ENCODE results near the gene PLCB1.

Gene PLCB1

DNA sequence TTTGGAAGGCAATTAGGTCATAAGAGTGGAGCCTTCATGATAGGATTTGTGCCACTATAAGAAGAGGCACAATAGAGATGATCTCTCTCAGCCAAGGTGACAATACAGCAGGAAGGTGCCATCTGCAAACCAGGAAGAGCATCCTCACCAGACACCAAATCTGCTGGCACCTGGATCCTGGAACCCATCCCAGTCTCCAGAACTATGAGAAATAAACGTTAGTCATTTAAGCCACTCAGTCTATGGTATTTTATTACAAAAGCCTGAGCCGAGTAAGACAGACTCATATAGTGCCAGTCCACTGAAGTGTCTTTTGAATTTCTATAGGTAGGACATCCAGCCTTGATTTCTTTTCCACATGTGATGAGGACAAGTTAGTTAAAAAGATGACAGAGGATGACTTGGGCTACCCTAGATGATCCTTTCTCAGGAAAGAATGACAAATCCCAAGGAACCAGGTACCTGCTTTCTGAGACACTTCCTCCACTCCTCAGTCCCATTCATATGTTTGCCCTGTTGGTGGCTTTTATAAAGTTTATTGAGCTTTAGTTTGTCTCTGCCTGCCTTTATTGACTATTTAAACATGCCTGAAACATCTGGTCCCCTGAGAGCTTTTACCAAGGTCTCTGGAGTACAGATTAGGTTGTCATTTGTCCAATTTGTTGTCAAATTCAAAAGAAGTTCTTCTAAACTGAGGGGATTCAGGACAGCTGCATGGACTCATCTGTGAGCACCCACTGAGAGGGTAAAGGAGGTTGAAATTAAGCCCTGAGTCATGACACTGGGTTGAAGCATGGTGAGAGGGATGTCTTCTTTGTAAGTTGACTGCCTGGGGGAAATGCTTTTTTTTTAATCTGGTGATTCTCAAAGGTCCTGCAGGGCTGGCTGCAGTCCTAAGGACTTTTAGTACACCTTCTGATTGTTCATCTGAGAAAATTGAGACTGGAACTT lies 771.9 kb downstream of the PLCB1 start:
- no peak for DNase-seq (ENCODE audit: extremely low read depth, insufficient read length)
- Histone ChIP-seq H3K27me3 (replicated peaks; ENCODE audit: control insufficient read depth, insufficient read depth, low read length) (no peaks in the 10 kb centered on the region), H3K36me3 (ENCODE audit: control insufficient read depth, insufficient read depth, low read length) (no peaks in the 10 kb centered on the region), H3K4me3 (replicated peaks; ENCODE audit: low read depth, low read length) (no peak overlapping the region)
- TF ChIP-seq, protein P1, sequence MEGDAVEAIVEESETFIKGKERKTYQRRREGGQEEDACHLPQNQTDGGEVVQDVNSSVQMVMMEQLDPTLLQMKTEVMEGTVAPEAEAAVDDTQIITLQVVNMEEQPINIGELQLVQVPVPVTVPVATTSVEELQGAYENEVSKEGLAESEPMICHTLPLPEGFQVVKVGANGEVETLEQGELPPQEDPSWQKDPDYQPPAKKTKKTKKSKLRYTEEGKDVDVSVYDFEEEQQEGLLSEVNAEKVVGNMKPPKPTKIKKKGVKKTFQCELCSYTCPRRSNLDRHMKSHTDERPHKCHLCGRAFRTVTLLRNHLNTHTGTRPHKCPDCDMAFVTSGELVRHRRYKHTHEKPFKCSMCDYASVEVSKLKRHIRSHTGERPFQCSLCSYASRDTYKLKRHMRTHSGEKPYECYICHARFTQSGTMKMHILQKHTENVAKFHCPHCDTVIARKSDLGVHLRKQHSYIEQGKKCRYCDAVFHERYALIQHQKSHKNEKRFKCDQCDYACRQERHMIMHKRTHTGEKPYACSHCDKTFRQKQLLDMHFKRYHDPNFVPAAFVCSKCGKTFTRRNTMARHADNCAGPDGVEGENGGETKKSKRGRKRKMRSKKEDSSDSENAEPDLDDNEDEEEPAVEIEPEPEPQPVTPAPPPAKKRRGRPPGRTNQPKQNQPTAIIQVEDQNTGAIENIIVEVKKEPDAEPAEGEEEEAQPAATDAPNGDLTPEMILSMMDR (IDR thresholded peaks at IDR 0.05; ENCODE audit: insufficient read depth, low read length, poor library complexity, severe bottlenecking), result no peak

DNA sequence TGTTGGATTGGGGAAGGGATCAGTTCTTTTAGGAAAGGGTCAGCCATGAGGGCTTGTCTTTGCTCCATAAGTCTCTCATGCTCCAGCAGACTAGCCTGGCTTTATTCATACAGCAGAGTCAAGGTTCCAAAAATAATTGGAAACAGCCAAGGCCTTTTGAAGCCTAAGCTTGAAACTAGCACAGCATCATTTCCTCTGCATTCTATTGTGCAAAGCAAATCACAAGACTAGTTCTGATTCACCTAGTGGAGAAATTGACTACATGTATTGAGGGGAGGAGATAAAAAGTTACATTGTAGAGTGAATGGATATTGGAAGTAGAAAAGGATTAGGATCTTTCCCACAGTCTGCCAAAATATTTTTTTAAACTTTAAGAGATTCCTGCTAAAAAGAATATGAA lies 777.5 kb downstream of the PLCB1 start:
- Histone ChIP-seq H3K4me3 (replicated peaks; ENCODE audit: low read depth, low read length) (no peak overlapping the region), H3K36me3 (ENCODE audit: control insufficient read depth, insufficient read depth, low read length) (no peaks in the 10 kb centered on the region), H3K27me3 (replicated peaks; ENCODE audit: control insufficient read depth, insufficient read depth, low read length) (no peaks in the 10 kb centered on the region)
- no peak for DNase-seq (ENCODE audit: extremely low read depth, insufficient read length)
- TF ChIP-seq, protein P1 (IDR thresholded peaks at IDR 0.05; ENCODE audit: insufficient read depth, low read length, poor library complexity, severe bottlenecking), result no peak

DNA sequence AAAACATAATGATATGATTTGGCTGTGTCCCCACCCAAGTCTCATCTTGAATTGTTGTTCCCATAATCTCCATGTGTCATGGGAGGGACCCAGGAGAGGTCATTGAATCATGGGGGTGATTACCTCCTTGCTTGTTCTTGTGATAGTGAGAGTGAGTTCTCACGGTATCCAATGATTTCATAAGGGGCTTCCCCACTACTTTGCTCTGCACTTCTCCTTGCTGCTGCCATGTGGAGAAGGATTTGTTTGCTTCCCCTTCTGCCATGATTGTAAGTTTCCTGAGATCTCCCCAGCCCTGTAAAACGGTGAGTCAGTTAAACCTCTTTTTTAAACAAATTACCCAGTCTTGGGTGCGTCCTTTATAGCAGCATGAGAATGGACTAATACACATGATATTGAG lies 780.0 kb downstream of the PLCB1 start:
- TF ChIP-seq, protein P1 (IDR thresholded peaks at IDR 0.05; ENCODE audit: insufficient read depth, low read length, poor library complexity, severe bottlenecking), result no peak
- H3K36me3 ChIP-seq (ENCODE audit: control insufficient read depth, insufficient read depth, low read length), result no peaks in the 10 kb centered on the region
- no peak overlapping the region for H3K4me3 ChIP-seq (replicated peaks; ENCODE audit: low read depth, low read length)
- no peak for DNase-seq (ENCODE audit: extremely low read depth, insufficient read length)
- H3K27me3 ChIP-seq (replicated peaks; ENCODE audit: control insufficient read depth, insufficient read depth, low read length), result no peaks in the 10 kb centered on the region

DNA sequence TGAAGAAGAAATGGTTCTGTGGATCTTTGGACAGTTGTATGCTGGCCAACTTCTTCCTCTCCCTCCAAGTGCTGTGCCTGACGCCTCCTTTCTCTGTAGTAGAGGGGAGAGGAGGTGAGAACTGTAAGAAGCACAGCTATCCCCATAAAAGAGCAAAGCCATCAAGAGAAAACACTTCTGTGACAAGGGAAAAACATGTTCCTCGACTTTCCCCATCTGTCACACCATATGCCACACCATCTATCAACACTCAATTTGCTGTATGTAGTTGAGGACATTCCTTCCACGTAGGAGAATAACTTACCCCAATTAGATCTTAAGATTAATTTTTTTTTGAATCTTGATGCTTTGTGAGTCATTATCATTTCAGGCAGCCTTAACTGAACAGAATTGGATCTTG lies 780.7 kb downstream of the PLCB1 start:
- Histone ChIP-seq H3K36me3 (ENCODE audit: control insufficient read depth, insufficient read depth, low read length) (no peaks in the 10 kb centered on the region), H3K4me3 (replicated peaks; ENCODE audit: low read depth, low read length) (no peak overlapping the region), H3K27me3 (replicated peaks; ENCODE audit: control insufficient read depth, insufficient read depth, low read length) (no peaks in the 10 kb centered on the region)
- TF ChIP-seq, protein P1 (IDR thresholded peaks at IDR 0.05; ENCODE audit: insufficient read depth, low read length, poor library complexity, severe bottlenecking), result no peak
- no peak for DNase-seq (ENCODE audit: extremely low read depth, insufficient read length)

DNA sequence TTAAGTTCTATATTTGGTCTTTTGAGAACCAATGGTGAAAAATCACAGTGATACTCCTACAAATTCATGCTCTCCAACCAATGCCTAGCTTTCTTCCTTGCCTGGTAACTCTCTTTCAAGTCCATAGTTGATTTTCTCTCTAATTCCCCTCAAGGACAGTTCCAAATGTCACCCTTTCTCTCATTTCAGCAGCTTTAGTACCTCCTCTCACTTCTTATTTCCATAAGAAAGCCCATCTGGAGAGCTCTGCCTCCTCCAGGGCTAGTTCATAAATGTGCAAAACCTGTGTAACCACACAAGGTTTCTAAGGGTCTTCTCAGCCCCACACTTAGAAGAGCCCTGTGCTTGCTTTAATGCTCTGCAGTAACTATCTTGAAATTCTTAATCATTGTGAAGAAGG lies 781.4 kb downstream of the PLCB1 start:
- Histone ChIP-seq H3K36me3 (ENCODE audit: control insufficient read depth, insufficient read depth, low read length) (no peaks in the 10 kb centered on the region), H3K27me3 (replicated peaks; ENCODE audit: control insufficient read depth, insufficient read depth, low read length) (no peaks in the 10 kb centered on the region), H3K4me3 (replicated peaks; ENCODE audit: low read depth, low read length) (no peak overlapping the region)
- TF ChIP-seq, protein P1 (IDR thresholded peaks at IDR 0.05; ENCODE audit: insufficient read depth, low read length, poor library complexity, severe bottlenecking), result no peak
- no peak for DNase-seq (ENCODE audit: extremely low read depth, insufficient read length)

All from GM06990 (cell line).